22Rv1 (cell line): ENCODE results near the gene PTPRB.

Experiments
- ZFX ChIP-seq: fragments of 450-650 bp; IDR thresholded peaks from 2 replicates; pipeline ENCODE4 v1.6.1; 2017; ENCODE audit warnings: antibody characterized with exemption, borderline replicate concordance
- TF ChIP-seq, protein P1 (sequence below): fragments of 450-650 bp; IDR thresholded peaks from 2 replicates; pipeline ENCODE4 v1.5.1; 2017; ENCODE audit warnings: mild to moderate bottlenecking

DNA sequence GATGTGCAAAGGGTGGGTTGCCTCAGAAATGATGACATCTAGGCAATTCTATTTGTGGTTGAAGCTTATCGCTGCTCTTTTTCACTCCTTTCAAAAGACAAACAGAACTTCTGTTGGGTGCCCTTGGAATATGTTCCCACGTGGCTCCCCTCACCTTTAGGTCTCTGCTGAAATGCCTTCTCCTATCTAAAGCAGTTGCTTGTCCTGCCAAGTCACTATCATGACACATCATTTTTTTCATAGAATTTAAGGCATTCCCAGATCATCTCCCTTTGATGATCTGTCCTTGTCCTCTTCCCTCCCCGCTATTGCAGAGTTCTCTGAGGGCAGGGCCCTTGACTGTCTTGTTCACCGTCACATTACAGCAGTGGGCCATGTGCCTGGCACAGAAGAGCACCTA is 75.7 kb downstream of the PTPRB start:
- TF ChIP-seq, protein P1, sequence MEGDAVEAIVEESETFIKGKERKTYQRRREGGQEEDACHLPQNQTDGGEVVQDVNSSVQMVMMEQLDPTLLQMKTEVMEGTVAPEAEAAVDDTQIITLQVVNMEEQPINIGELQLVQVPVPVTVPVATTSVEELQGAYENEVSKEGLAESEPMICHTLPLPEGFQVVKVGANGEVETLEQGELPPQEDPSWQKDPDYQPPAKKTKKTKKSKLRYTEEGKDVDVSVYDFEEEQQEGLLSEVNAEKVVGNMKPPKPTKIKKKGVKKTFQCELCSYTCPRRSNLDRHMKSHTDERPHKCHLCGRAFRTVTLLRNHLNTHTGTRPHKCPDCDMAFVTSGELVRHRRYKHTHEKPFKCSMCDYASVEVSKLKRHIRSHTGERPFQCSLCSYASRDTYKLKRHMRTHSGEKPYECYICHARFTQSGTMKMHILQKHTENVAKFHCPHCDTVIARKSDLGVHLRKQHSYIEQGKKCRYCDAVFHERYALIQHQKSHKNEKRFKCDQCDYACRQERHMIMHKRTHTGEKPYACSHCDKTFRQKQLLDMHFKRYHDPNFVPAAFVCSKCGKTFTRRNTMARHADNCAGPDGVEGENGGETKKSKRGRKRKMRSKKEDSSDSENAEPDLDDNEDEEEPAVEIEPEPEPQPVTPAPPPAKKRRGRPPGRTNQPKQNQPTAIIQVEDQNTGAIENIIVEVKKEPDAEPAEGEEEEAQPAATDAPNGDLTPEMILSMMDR, result no peak
- no peak for TF ChIP-seq ZFX
